Measurements from ENCODE around the gene SLC12A7.

SLC12A7 gene

GRCh38 chr5:1041225-1042143 is 70.4 kb downstream of the SLC12A7 start:
- 88% methylated on average over 15 of the region's 15 CpGs for WGBS

DNA sequence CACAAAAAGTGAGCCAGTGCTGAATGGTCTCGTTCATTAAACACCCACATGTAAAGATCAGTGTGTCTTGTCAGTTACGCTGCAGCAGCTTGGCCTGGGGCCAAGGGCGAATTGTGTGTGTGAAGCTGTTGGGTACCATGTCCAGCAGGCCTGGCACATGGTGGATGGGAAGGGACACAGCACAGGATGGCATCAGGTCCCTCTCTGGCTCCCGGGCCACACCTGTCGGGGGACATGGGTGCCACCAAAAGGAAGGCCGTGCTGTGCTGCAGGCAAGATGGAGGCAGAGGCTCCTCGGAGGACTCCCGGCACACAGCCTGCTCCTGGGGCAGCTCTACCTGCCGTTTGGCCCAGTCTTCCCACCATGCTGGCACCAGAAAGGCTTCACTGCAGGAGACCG is 71.3 kb downstream of the SLC12A7 start:
- 96% methylated on average over 10 of the region's 10 CpGs for WGBS
- no peak overlapping the region for H3K4me3 ChIP-seq (ENCODE audit: low read length)
- H3K27ac ChIP-seq (ENCODE audit: low read depth, low read length), result no peak overlapping the region
- H3K9ac ChIP-seq (ENCODE audit: low read depth, low read length), result no peak overlapping the region
- no peaks in the 10 kb centered on the region for H3K4me1 ChIP-seq (ENCODE audit: insufficient read depth, low read length)
- no peaks in the 10 kb centered on the region for H3K36me3 ChIP-seq (ENCODE audit: insufficient read depth, low read length)
- no peaks in the 10 kb centered on the region for H3K27me3 ChIP-seq (ENCODE audit: insufficient read depth, low read length)
- H3K9me3 ChIP-seq (ENCODE audit: insufficient read depth, low read depth, low read length), result no peaks in the 10 kb centered on the region

More at GRCh38 chr5:1041225-1042143, 70.4 kb downstream of the SLC12A7 start:
- H3K36me3 ChIP-seq (ENCODE audit: insufficient read depth, low read length), result no peaks in the 10 kb centered on the region
- H3K4me3 ChIP-seq (ENCODE audit: low read length), result no peak overlapping the region
- no peaks in the 10 kb centered on the region for H3K9me3 ChIP-seq (ENCODE audit: insufficient read depth, low read depth, low read length)
- no peaks in the 10 kb centered on the region for H3K4me1 ChIP-seq (ENCODE audit: insufficient read depth, low read length)
- H3K27ac ChIP-seq (ENCODE audit: low read depth, low read length), result no peak overlapping the region
- H3K9ac ChIP-seq (ENCODE audit: low read depth, low read length), result no peak overlapping the region
- H3K27me3 ChIP-seq (ENCODE audit: insufficient read depth, low read length), result no peaks in the 10 kb centered on the region

GRCh38 chr5:1039706-1040260 is 72.1 kb downstream of the SLC12A7 start:
- no peaks in the 10 kb centered on the region for H3K36me3 ChIP-seq (ENCODE audit: insufficient read depth, low read length)
- H3K4me3 ChIP-seq (ENCODE audit: low read length), result no peak overlapping the region
- H3K27me3 ChIP-seq (ENCODE audit: insufficient read depth, low read length), result no peaks in the 10 kb centered on the region
- no peak overlapping the region for H3K27ac ChIP-seq (ENCODE audit: low read depth, low read length)
- 89% methylated on average over 16 of the region's 18 CpGs for WGBS
- no peaks in the 10 kb centered on the region for H3K9me3 ChIP-seq (ENCODE audit: insufficient read depth, low read depth, low read length)
- H3K9ac ChIP-seq (ENCODE audit: low read depth, low read length), result no peak overlapping the region
- H3K4me1 ChIP-seq (ENCODE audit: insufficient read depth, low read length), result no peaks in the 10 kb centered on the region

- H3K27ac ChIP-seq (ENCODE audit: low read depth, low read length), result no peak overlapping the region
- no peaks in the 10 kb centered on the region for H3K36me3 ChIP-seq (ENCODE audit: insufficient read depth, low read length)
- no peak overlapping the region for H3K9ac ChIP-seq (ENCODE audit: low read depth, low read length)
- no peaks in the 10 kb centered on the region for H3K27me3 ChIP-seq (ENCODE audit: insufficient read depth, low read length)
- WGBS, result 85% methylated on average over 16 of the region's 16 CpGs
- H3K9me3 ChIP-seq (ENCODE audit: insufficient read depth, low read depth, low read length), result no peaks in the 10 kb centered on the region
- no peak overlapping the region for H3K4me3 ChIP-seq (ENCODE audit: low read length)
- H3K4me1 ChIP-seq (ENCODE audit: insufficient read depth, low read length), result no peaks in the 10 kb centered on the region
Observed at GRCh38 chr5:1039210-1039548, 72.7 kb downstream of the SLC12A7 start.

GRCh38 chr5:1038417-1039209 is 73.2 kb downstream of the SLC12A7 start:
- Histone ChIP-seq H3K9ac (ENCODE audit: low read depth, low read length) (no peak overlapping the region), H3K27ac (ENCODE audit: low read depth, low read length) (no peak overlapping the region), H3K9me3 (ENCODE audit: insufficient read depth, low read depth, low read length) (no peaks in the 10 kb centered on the region), H3K4me1 (ENCODE audit: insufficient read depth, low read length) (no peaks in the 10 kb centered on the region), H3K4me3 (ENCODE audit: low read length) (no peak overlapping the region), H3K27me3 (ENCODE audit: insufficient read depth, low read length) (no peaks in the 10 kb centered on the region), H3K36me3 (ENCODE audit: insufficient read depth, low read length) (no peaks in the 10 kb centered on the region)
- WGBS, result 84% methylated on average over 27 of the region's 28 CpGs

GRCh38 chr5:1037671-1038416 is 74.0 kb downstream of the SLC12A7 start:
- Histone ChIP-seq H3K27me3 (ENCODE audit: insufficient read depth, low read length) (no peaks in the 10 kb centered on the region), H3K27ac (ENCODE audit: low read depth, low read length) (no peak overlapping the region), H3K36me3 (ENCODE audit: insufficient read depth, low read length) (no peaks in the 10 kb centered on the region), H3K4me1 (ENCODE audit: insufficient read depth, low read length) (no peaks in the 10 kb centered on the region), H3K4me3 (ENCODE audit: low read length) (no peak overlapping the region), H3K9me3 (ENCODE audit: insufficient read depth, low read depth, low read length) (no peaks in the 10 kb centered on the region), H3K9ac (ENCODE audit: low read depth, low read length) (no peak overlapping the region)
- 93% methylated on average over 43 of the region's 43 CpGs for WGBS

- no peak overlapping the region for H3K4me3 ChIP-seq (ENCODE audit: low read length)
- H3K9ac ChIP-seq (ENCODE audit: low read depth, low read length), result no peak overlapping the region
- no peaks in the 10 kb centered on the region for H3K4me1 ChIP-seq (ENCODE audit: insufficient read depth, low read length)
- no peaks in the 10 kb centered on the region for H3K27me3 ChIP-seq (ENCODE audit: insufficient read depth, low read length)
- no peaks in the 10 kb centered on the region for H3K36me3 ChIP-seq (ENCODE audit: insufficient read depth, low read length)
- no peaks in the 10 kb centered on the region for H3K9me3 ChIP-seq (ENCODE audit: insufficient read depth, low read depth, low read length)
- WGBS, result 92% methylated on average over 16 of the region's 16 CpGs
- H3K27ac ChIP-seq (ENCODE audit: low read depth, low read length), result no peak overlapping the region
Observed at GRCh38 chr5:1037123-1037670, 74.7 kb downstream of the SLC12A7 start.

DNA sequence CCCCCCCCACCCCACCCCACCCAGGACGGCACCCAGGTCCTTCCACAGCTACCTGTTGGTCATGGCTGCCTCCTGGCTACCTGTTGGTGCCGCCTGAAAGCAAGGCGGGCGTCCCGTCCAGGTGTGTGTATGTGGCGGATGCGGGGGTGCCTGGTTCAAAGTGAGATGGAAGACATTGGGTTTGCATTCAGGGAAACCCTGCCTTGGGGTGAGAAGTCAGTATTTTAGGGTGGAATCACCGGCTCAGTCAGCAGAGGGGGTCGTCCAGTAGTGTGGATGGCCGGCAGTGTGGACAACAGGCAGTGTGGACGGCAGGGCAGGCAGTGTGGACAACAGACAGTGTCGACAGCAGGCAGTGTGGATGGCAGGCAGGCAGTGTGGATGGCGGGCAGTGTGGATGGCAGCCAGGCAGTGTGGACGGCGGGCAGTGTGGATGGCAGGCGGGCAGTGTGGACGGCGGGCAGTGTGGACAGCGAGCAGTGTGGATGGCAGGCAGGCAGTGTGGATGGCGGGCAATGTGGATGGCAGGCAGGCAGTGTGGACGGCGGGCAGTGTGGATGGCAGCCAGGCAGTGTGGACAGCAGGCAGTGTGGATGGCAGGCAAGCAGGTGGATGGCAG is 75.2 kb downstream of the SLC12A7 start:
- no peaks in the 10 kb centered on the region for H3K36me3 ChIP-seq (ENCODE audit: insufficient read depth, low read length)
- H3K9ac ChIP-seq (ENCODE audit: low read depth, low read length), result no peak overlapping the region
- no peak overlapping the region for H3K4me3 ChIP-seq (ENCODE audit: low read length)
- no peak overlapping the region for H3K27ac ChIP-seq (ENCODE audit: low read depth, low read length)
- no peaks in the 10 kb centered on the region for H3K4me1 ChIP-seq (ENCODE audit: insufficient read depth, low read length)
- WGBS, result 95% methylated on average over 22 of the region's 22 CpGs
- no peaks in the 10 kb centered on the region for H3K27me3 ChIP-seq (ENCODE audit: insufficient read depth, low read length)
- no peaks in the 10 kb centered on the region for H3K9me3 ChIP-seq (ENCODE audit: insufficient read depth, low read depth, low read length)

- Histone ChIP-seq H3K36me3 (ENCODE audit: insufficient read depth, low read length) (no peaks in the 10 kb centered on the region), H3K9me3 (ENCODE audit: insufficient read depth, low read depth, low read length) (no peaks in the 10 kb centered on the region), H3K27me3 (ENCODE audit: insufficient read depth, low read length) (no peaks in the 10 kb centered on the region), H3K4me3 (ENCODE audit: low read length) (no peak overlapping the region), H3K27ac (ENCODE audit: low read depth, low read length) (no peak overlapping the region), H3K9ac (ENCODE audit: low read depth, low read length) (no peak overlapping the region), H3K4me1 (ENCODE audit: insufficient read depth, low read length) (no peaks in the 10 kb centered on the region)
- WGBS, result 96% methylated on average over 25 of the region's 25 CpGs
Observed at GRCh38 chr5:1035421-1036405, 76.2 kb downstream of the SLC12A7 start.

All from HUES64 (cell line).